PC-3 (cell line): Measurements from ENCODE around the gene STK24. TPM values are rescaled to one million over a fixed set of nuclear protein-coding genes. Genes with fewer than 3 reads are reported as not detected.
A peak's percentile ranks its signal among the peaks of the same experiment; 100 is the strongest.

Experiments
- ATAC-seq: fragments of 200-7000 bp; cut with Tn5 transposase; 2 replicates; pipeline ENCODE4 v1.9.1; 2020; ENCODE audit warnings: mild to moderate bottlenecking, moderate library complexity
- BruUV-seq: library from RNA; stranded (reverse); fragments of 400-500 nt; replicated peaks from 2 replicates; lab custom pipeline; 2021; lab: Mats Ljungman, UMichigan
- CTCF ChIA-PET: fragments of 300-600 bp; sonication (Branson Sonifier 250); formaldehyde crosslinking; loops from one replicate; lab custom pipeline; 2022; ENCODE audit warnings: antibody characterized with exemption; lab: Charles Lee
- POLR2A ChIA-PET: fragments of 300-600 bp; sonication (Branson Sonifier 250); formaldehyde crosslinking; loops from one replicate; lab custom pipeline; 2022; ENCODE audit warnings: antibody characterized with exemption; ENCODE audit not compliant: unreplicated experiment; lab: Charles Lee
- DNase-seq: peaks from one replicate; pipeline ENCODE4 v3.0.0-alpha.2; 2015
- H2AFZ ChIP-seq: fragments of 300-600 bp; sonication (generic); 2 replicates; pipeline ENCODE4 v1.6.0; 2016; ENCODE audit warnings: antibody characterized with exemption, low read length
- H3F3A ChIP-seq: fragments of 300-600 bp; sonication (generic); one replicate; pipeline ENCODE4 v1.6.0; 2017; ENCODE audit warnings: antibody characterized with exemption, low read length, control low read depth, mild to moderate bottlenecking; ENCODE audit not compliant: unreplicated experiment
- H3K27ac ChIP-seq: fragments of 300-600 bp; sonication (generic); 2 replicates; pipeline ENCODE4 v1.5.1; 2016; ENCODE audit warnings: mild to moderate bottlenecking, low read length
- H3K27me3 ChIP-seq: fragments of 300-600 bp; sonication (generic); 2 replicates; pipeline ENCODE4 v1.6.1; 2016; ENCODE audit warnings: low read length, mixed read lengths
- H3K36me3 ChIP-seq: fragments of 300-600 bp; sonication (generic); 2 replicates; pipeline ENCODE4 v1.6.1; 2016; ENCODE audit warnings: low read depth, mixed run types, low read length, mixed read lengths
- H3K4me1 ChIP-seq: fragments of 300-600 bp; sonication (generic); 2 replicates; pipeline ENCODE4 v1.5.1; 2016; ENCODE audit warnings: low read length; ENCODE audit not compliant: insufficient read depth
- H3K4me2 ChIP-seq: fragments of 300-600 bp; sonication (generic); 2 replicates; pipeline ENCODE4 v1.6.0; 2016; ENCODE audit warnings: low read length
- H3K4me3 ChIP-seq: fragments of 300-600 bp; sonication (generic); 2 replicates; pipeline ENCODE4 v1.5.1; 2016; ENCODE audit warnings: mild to moderate bottlenecking, low read length, mixed read lengths
- H3K79me2 ChIP-seq: fragments of 300-600 bp; sonication (generic); 2 replicates; pipeline ENCODE4 v1.6.1; 2017; ENCODE audit warnings: low read length, mixed read lengths
- H3K9ac ChIP-seq: fragments of 300-600 bp; sonication (generic); 2 replicates; pipeline ENCODE4 v1.6.0; 2016; ENCODE audit warnings: mild to moderate bottlenecking, low read length
- H3K9me2 ChIP-seq: fragments of 300-600 bp; sonication (generic); replicated peaks from 2 replicates; pipeline ENCODE4 v1.6.1; 2016; ENCODE audit warnings: mixed run types, low read length, mixed read lengths
- H3K9me3 ChIP-seq: fragments of 300-600 bp; sonication (generic); 2 replicates; pipeline ENCODE4 v1.6.1; 2016; ENCODE audit warnings: low read length, mixed read lengths
- H4K20me1 ChIP-seq: fragments of 300-600 bp; sonication (generic); 2 replicates; pipeline ENCODE4 v1.6.1; 2016; ENCODE audit warnings: low read length, mixed read lengths
- EZH2 ChIP-seq: fragments of 300-600 bp; sonication (generic); IDR thresholded peaks from one replicate; pipeline ENCODE4 v1.6.1; 2017; ENCODE audit warnings: antibody characterized with exemption, mild to moderate bottlenecking, low read length; ENCODE audit not compliant: unreplicated experiment
- EZH2phosphoT487 ChIP-seq: fragments of 300-600 bp; sonication (generic); IDR thresholded peaks from 2 replicates; pipeline ENCODE4 v1.6.1; 2018; ENCODE audit warnings: mild to moderate bottlenecking, antibody characterized with exemption, low read length, borderline replicate concordance
- intact Hi-C: fragments of 100-400 bp; cut with micrococcal nuclease; formaldehyde crosslinking; loops from 2 replicates; pipeline ENCODE4 v1.9.0; 2023
- total RNA-seq: library from RNA; depleted of rRNA; stranded (reverse); fragments of >200 nt; gene quantifications from 2 replicates; pipeline ENCODE4 v1.2.3, GENCODE V29; 2014
- TF ChIP-seq, protein P1 (sequence below): fragments of 300-600 bp; sonication (generic); conservative IDR thresholded peaks from 2 replicates; pipeline ENCODE4 v1.5.1; 2017; ENCODE audit warnings: antibody characterized with exemption, low read depth, mild to moderate bottlenecking, low read length

Gene STK24
- total RNA-seq, 1 experiment from 2014 or later = 52.4 TPM

- H3K9me3 ChIP-seq = no peaks in the 10 kb centered on the region
- DNase-seq = no peak
- POLR2A ChIA-PET = no interaction called here
- peaks cover 38% of the 10 kb centered on the region for H3K79me2 ChIP-seq
- peaks cover 27% of the 10 kb centered on the region for H3K4me1 ChIP-seq
- no peak overlapping the region for H3K4me2 ChIP-seq
- peaks cover 4% of the 10 kb centered on the region for H3F3A ChIP-seq
- H3K36me3 ChIP-seq = peaks cover 21% of the 10 kb centered on the region
- H3K27ac ChIP-seq = peak overlapping the region; percentile 30; the same call in 1 of the 2 replicates
- BruUV-seq = no TSS peak
- H4K20me1 ChIP-seq = no peaks in the 10 kb centered on the region
- H2AFZ ChIP-seq = no peak overlapping the region
- CTCF ChIA-PET = no interaction called here
- H3K9ac ChIP-seq = no peak overlapping the region
- intact Hi-C loops = no loop called here
- no peaks in the 10 kb centered on the region for H3K27me3 ChIP-seq
- H3K4me3 ChIP-seq = no peak overlapping the region
- ATAC-seq = no peak
- TF ChIP-seq, protein P1, sequence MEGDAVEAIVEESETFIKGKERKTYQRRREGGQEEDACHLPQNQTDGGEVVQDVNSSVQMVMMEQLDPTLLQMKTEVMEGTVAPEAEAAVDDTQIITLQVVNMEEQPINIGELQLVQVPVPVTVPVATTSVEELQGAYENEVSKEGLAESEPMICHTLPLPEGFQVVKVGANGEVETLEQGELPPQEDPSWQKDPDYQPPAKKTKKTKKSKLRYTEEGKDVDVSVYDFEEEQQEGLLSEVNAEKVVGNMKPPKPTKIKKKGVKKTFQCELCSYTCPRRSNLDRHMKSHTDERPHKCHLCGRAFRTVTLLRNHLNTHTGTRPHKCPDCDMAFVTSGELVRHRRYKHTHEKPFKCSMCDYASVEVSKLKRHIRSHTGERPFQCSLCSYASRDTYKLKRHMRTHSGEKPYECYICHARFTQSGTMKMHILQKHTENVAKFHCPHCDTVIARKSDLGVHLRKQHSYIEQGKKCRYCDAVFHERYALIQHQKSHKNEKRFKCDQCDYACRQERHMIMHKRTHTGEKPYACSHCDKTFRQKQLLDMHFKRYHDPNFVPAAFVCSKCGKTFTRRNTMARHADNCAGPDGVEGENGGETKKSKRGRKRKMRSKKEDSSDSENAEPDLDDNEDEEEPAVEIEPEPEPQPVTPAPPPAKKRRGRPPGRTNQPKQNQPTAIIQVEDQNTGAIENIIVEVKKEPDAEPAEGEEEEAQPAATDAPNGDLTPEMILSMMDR = no peak
- TF ChIP-seq EZH2phosphoT487 = no peak
- no peak for TF ChIP-seq EZH2
- no peaks in the 10 kb centered on the region for H3K9me2 ChIP-seq
Measured at GRCh38 chr13:98473135-98473787, 103.6 kb downstream of the STK24 start.

DNA sequence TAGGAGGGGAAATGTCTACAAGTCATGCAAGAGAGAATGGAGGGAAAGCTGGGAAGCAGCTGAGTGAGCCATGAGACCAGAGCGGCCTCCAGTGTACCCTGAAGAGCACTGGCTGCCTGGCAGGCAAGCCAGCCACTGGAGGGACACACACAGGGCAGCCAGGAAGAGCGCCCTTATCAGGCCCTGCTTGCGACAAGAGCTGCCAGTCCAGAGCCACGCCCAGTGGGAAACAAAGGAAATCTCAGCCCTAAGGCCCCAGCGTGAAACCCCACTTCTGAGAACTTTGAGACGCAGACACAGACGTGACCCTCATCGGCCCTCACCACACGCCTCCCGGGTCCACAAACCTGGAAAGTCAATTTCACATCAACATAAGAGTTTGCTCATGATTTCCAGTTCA lies 105.0 kb downstream of the STK24 start:
- no TSS peak for BruUV-seq
- CTCF ChIA-PET = no interaction called here
- H3K9ac ChIP-seq = no peak overlapping the region
- peaks cover 1% of the 10 kb centered on the region for H3F3A ChIP-seq
- no peaks in the 10 kb centered on the region for H3K9me3 ChIP-seq
- intact Hi-C loops = no loop called here
- H3K36me3 ChIP-seq = peaks cover 21% of the 10 kb centered on the region
- ATAC-seq (no peak), DNase-seq (no peak)
- H3K9me2 ChIP-seq = no peaks in the 10 kb centered on the region
- no peaks in the 10 kb centered on the region for H4K20me1 ChIP-seq
- no peaks in the 10 kb centered on the region for H3K27me3 ChIP-seq
- H3K79me2 ChIP-seq = peaks cover 25% of the 10 kb centered on the region
- POLR2A ChIA-PET = no interaction called here
- TF ChIP-seq, protein P1 = no peak
- no peak for TF ChIP-seq EZH2
- TF ChIP-seq EZH2phosphoT487 = no peak
- H3K4me2 ChIP-seq = no peak overlapping the region
- no peak overlapping the region for H2AFZ ChIP-seq
- H3K4me3 ChIP-seq = no peak overlapping the region
- no peak overlapping the region for H3K27ac ChIP-seq
- H3K4me1 ChIP-seq = peaks cover 15% of the 10 kb centered on the region

DNA sequence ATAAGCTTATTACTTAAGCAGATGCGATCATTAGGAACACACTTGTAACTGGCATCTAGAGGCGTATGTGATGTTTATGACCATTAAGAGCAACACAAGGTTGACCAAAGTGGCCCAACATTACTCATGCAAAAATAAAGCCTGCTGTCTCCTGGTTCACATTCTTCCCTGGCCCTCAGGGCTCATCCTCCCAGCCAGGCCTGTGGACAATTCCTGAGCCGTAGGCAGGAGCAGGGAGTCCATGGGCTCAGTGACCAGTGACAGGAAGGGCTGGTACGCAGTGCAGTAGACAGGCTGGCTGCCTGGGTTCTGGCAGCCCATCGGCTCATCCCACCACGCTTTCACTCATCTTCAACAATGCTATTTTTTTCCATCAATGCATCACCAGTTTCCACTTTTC lies 106.0 kb downstream of the STK24 start:
- H4K20me1 ChIP-seq = no peaks in the 10 kb centered on the region
- CTCF ChIA-PET = no interaction called here
- H3K27ac ChIP-seq = no peak overlapping the region
- no peak for ATAC-seq
- intact Hi-C loops = no loop called here
- peaks cover 5% of the 10 kb centered on the region for H3K4me1 ChIP-seq
- H3K27me3 ChIP-seq = no peaks in the 10 kb centered on the region
- H3K9ac ChIP-seq = no peak overlapping the region
- peaks cover 17% of the 10 kb centered on the region for H3K79me2 ChIP-seq
- no TSS peak for BruUV-seq
- POLR2A ChIA-PET = no interaction called here
- no peak overlapping the region for H3K4me3 ChIP-seq
- no peak overlapping the region for H3K4me2 ChIP-seq
- no peaks in the 10 kb centered on the region for H3F3A ChIP-seq
- H3K36me3 ChIP-seq = peaks cover 27% of the 10 kb centered on the region
- TF ChIP-seq EZH2phosphoT487 = no peak
- TF ChIP-seq EZH2 = no peak
- no peak overlapping the region for H2AFZ ChIP-seq
- H3K9me2 ChIP-seq = no peaks in the 10 kb centered on the region
- no peaks in the 10 kb centered on the region for H3K9me3 ChIP-seq
- DNase-seq = no peak
